Loucy (cell line): Measurements from ENCODE around the gene ANKRD10.

ENCODE experiments used
- EZH2phosphoT487 ChIP-seq: fragments of 200-600 bp; IDR thresholded peaks from 2 replicates; pipeline ENCODE4 v1.6.1; 2018; ENCODE audit warnings: antibody characterized with exemption, mild to moderate bottlenecking, moderate library complexity, borderline replicate concordance
- TF ChIP-seq, protein P1 (sequence below): fragments of 200-600 bp; sonication (generic); conservative IDR thresholded peaks from 2 replicates; pipeline ENCODE4 v1.5.1; 2014; ENCODE audit warnings: mild to moderate bottlenecking, antibody characterized with exemption, low read length

- TF ChIP-seq, protein P1, sequence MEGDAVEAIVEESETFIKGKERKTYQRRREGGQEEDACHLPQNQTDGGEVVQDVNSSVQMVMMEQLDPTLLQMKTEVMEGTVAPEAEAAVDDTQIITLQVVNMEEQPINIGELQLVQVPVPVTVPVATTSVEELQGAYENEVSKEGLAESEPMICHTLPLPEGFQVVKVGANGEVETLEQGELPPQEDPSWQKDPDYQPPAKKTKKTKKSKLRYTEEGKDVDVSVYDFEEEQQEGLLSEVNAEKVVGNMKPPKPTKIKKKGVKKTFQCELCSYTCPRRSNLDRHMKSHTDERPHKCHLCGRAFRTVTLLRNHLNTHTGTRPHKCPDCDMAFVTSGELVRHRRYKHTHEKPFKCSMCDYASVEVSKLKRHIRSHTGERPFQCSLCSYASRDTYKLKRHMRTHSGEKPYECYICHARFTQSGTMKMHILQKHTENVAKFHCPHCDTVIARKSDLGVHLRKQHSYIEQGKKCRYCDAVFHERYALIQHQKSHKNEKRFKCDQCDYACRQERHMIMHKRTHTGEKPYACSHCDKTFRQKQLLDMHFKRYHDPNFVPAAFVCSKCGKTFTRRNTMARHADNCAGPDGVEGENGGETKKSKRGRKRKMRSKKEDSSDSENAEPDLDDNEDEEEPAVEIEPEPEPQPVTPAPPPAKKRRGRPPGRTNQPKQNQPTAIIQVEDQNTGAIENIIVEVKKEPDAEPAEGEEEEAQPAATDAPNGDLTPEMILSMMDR = no peak
- TF ChIP-seq EZH2phosphoT487 = no peak
These were observed 34.8 kb upstream of the ANKRD10 start for GRCh38 chr13:110949628-110950027.
